Astrocyte of the cerebellum (primary cell): ENCODE measurements around the gene CTDSPL2.

ENCODE experiments used
- DNase-seq: peaks from one replicate; pipeline ENCODE4 v3.0.0-alpha.2; 2011; ENCODE audit warnings: low read depth
- H3K4me3 ChIP-seq: 2 replicates; pipeline ENCODE4 v1.5.1; 2011; ENCODE audit warnings: mild to moderate bottlenecking, low read depth, low read length, moderate library complexity
- in situ Hi-C: cut with HindIII; loops from 2 replicates; pipeline ENCODE4 v1.10.0; 2017; ENCODE audit warnings: low sequenced_read_pairs
- TF ChIP-seq, protein P1 (sequence below): IDR thresholded peaks from 2 replicates; pipeline ENCODE4 v1.5.1; 2012; ENCODE audit warnings: low read length, low read depth, moderate library complexity, mild to moderate bottlenecking; ENCODE audit errors: missing control alignments

CTDSPL2 gene

DNA sequence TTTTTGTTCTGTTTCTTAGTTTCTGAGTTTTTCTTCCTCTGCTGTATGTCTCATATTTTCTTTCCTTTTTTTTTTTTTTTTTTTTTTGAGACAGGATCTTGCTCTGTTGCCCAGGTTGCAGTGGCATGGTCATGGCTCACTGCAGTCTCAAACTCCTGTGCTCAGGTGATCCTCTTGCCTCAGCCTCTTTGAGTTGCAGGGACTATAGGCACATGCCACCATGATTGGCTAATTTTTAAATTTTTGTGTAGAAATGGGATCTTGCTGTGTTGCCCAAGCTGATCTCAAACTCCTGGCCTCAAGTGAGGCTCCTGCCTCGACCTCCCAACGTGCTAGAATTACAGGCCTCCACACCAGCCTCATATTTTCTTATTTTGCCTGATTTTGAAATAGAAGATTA lies 51.9 kb downstream of the CTDSPL2 start:
- TF ChIP-seq, protein P1, sequence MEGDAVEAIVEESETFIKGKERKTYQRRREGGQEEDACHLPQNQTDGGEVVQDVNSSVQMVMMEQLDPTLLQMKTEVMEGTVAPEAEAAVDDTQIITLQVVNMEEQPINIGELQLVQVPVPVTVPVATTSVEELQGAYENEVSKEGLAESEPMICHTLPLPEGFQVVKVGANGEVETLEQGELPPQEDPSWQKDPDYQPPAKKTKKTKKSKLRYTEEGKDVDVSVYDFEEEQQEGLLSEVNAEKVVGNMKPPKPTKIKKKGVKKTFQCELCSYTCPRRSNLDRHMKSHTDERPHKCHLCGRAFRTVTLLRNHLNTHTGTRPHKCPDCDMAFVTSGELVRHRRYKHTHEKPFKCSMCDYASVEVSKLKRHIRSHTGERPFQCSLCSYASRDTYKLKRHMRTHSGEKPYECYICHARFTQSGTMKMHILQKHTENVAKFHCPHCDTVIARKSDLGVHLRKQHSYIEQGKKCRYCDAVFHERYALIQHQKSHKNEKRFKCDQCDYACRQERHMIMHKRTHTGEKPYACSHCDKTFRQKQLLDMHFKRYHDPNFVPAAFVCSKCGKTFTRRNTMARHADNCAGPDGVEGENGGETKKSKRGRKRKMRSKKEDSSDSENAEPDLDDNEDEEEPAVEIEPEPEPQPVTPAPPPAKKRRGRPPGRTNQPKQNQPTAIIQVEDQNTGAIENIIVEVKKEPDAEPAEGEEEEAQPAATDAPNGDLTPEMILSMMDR: no peak
- in situ Hi-C loops: loop anchor here (25.0 kb wide), 2 partner anchors 242 to 567 kb away; no protein-coding TSS in a partner anchor
- H3K4me3 ChIP-seq: no peak overlapping the region
- DNase-seq: no peak

DNA sequence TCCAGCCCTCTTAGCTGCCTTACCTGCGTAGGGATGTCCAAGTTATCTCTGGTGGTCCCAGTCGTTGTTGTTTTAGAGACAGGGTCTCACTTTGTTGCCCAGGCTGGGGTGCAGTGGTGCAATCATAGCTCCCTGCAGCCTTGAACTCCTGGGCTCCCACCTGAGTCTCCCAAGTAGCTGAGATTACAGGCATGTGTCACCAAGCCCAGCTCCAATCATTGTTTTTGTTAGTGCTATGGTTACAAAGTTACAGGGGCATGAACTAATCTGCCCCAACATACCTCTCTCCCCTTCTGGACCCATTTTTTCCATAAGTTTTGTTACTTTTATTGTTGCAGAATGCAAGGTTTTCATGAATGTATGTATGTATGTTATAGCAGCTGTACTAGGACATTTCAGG lies 54.7 kb downstream of the CTDSPL2 start:
- DNase-seq: no peak

DNA sequence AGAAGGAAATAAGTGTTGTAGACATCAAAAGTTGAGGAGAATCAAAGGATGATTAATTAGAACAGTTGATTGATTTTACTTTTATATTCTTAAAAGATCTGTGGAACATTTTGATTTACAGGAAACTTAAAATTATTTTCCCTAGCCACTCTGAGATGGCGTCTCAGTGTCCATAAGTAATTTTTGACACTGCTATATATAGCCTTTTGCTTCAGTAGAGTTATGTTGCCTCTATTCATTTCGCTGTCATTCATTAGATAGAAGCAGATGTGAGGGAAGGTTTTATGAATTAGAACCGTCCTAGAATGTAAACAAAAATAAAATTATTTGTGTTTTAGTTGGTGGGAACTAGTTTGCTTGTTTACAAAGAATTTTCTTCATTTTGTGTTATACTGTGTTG lies 58.5 kb downstream of the CTDSPL2 start:
- in situ Hi-C loops: loop anchor here (25.0 kb wide), 2 partner anchors 249 to 574 kb away; no protein-coding TSS in a partner anchor
- no peak for DNase-seq
- TF ChIP-seq, protein P1: no peak

More for the DNA sequence above, 54.7 kb downstream of the CTDSPL2 start:
- H3K4me3 ChIP-seq: no peak overlapping the region
- in situ Hi-C loops: loop anchor here (25.0 kb wide), 2 partner anchors 245 to 570 kb away; no protein-coding TSS in a partner anchor
- TF ChIP-seq, protein P1: no peak

DNA sequence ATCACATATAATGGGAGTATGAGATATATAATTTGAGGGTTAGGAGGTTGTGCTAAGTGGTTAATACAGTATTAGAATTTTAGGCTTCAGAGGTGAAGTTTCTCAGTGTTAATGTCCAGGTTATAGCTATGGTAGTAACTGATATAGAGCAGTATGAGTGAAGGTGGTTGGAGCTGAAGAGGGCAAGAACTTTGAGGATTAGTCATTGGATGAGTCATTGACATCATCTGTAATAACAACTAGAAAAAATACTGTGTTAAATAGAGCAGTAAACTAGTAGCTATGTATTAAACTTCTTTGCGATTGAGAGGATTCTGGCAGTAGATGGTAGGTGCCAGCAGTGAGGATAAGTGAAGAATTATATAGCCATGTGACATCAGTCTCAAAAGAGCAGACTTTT lies 62.0 kb downstream of the CTDSPL2 start:
- H3K4me3 ChIP-seq: no peak overlapping the region
- DNase-seq: peak; percentile 72
- TF ChIP-seq, protein P1: no peak
- in situ Hi-C loops: loop anchor here (25.0 kb wide), 2 partner anchors 252 to 577 kb away; no protein-coding TSS in a partner anchor

More for the DNA sequence above, 58.5 kb downstream of the CTDSPL2 start:
- H3K4me3 ChIP-seq: no peak overlapping the region

DNA sequence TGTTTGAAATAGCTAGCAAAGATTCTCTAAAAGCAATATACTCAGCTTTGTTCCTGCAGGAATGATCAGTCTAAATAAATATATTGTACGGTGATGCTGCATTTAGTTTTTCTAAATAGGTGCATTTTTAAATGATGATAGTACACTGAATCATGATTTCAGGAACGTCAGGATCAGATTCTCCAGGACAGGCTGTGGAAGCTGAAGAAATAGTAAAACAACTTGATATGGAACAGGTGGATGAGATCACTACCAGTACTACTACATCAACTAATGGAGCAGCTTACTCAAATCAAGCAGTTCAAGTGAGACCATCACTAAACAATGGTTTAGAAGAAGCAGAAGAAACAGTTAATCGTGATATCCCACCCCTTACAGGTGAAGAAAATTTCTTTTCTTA lies 63.2 kb downstream of the CTDSPL2 start:
- in situ Hi-C loops: loop anchor here (25.0 kb wide), 2 partner anchors 253 to 578 kb away; no protein-coding TSS in a partner anchor
- no peak for DNase-seq
- H3K4me3 ChIP-seq: no peak overlapping the region
- TF ChIP-seq, protein P1: no peak

DNA sequence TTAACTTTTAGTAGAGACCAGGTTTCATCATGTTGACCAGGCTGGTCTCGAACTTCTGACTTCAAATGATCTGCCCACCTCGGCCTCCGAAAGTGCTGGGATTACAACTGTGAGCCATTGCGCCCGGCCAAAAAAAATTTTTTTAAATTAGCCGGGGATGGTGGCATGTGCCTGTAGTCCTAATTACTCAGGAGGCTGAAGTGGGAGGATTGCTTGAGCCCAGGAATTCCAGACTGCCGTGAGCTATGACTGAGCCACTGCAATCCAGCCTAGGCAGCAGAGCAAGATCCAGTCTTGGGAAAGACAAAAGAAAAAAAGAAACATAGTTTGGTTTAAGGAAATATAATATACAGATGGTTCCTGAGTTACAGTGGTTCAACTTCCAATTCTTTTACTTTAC lies 64.6 kb downstream of the CTDSPL2 start:
- DNase-seq: no peak
- TF ChIP-seq, protein P1: no peak
- in situ Hi-C loops: loop anchor here (25.0 kb wide), 2 partner anchors 255 to 580 kb away; no protein-coding TSS in a partner anchor
- no peak overlapping the region for H3K4me3 ChIP-seq

DNA sequence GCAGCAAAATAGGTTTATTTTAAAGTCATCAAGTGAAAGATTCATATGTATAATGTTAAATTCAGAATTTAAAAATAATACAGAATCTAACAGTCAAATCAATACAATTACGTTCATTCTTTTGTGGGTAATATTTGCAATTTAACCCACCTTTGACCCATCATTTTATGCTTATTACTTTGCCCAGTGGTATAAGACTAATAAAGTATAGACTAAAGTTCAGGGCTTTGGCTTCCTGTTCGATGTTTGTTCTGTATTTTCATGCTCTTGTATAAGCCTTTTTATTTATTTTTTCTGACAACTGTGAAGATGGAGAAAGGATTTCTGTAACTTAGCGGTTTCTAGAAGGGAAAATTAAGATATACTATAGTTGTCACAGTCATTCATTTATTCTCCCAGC lies 65.2 kb downstream of the CTDSPL2 start:
- H3K4me3 ChIP-seq: no peak overlapping the region
- in situ Hi-C loops: loop anchor here (25.0 kb wide), 2 partner anchors 255 to 580 kb away; no protein-coding TSS in a partner anchor
- no peak for DNase-seq

More for the DNA sequence above, 65.2 kb downstream of the CTDSPL2 start:
- TF ChIP-seq, protein P1: no peak
